GM21526 (cell line): ENCODE measurements around the gene MNS1.
"Not testable (repeated sequence)": the region's sequence is repeated elsewhere in the genome, so short reads cannot be mapped to it uniquely, and the experiment has no call there.

Experiments
- ATAC-seq: cut with Tn5 transposase; IDR thresholded peaks from one replicate; pipeline ENCODE4 v1.9.1; 2021; ENCODE audit warnings: moderate library complexity; ENCODE audit not compliant: unreplicated experiment, low FRiP score

Gene MNS1

GRCh38 chr15:56456229-56456628 is 8.7 kb downstream of the MNS1 start:
- ATAC-seq = no peak

GRCh38 chr15:56454836-56455235 is 10.1 kb downstream of the MNS1 start:
- no peak for ATAC-seq

DNA sequence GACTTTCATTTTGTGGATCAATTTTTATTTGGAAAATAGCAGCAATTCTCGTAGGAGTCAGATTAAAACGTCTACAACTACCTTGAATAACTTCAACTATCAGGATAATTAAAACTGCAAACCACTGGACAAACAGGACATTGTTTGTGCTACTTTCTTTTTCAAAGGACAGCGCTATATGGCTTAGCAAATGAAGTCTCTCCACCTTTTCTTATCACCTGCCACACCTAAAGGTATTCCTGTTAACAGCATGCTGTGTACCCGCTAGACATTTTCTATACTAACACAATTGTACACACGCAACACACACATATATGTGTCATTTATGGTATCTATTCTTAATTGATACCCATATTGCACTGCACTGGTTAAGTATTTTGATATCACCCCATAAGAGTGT is 19.2 kb downstream of the MNS1 start:
- no peak for ATAC-seq

DNA sequence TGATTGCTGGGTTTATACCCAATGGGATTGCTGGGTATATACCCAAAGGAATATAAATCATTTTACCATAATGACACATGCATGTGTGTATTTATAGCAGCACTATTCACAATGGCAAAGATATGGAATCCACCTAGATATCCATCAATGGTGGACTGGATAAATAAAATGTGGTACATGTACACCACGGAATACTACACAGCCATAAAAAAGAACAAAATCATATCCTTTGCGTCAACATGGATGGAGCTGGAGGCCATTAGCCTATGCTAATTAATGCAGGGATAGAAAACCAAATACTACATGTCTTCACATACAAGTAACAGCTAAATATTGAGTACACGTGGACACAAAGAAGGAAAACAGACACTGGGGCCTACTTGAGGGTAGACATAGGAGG is 22.6 kb downstream of the MNS1 start:
- no peak for ATAC-seq

DNA sequence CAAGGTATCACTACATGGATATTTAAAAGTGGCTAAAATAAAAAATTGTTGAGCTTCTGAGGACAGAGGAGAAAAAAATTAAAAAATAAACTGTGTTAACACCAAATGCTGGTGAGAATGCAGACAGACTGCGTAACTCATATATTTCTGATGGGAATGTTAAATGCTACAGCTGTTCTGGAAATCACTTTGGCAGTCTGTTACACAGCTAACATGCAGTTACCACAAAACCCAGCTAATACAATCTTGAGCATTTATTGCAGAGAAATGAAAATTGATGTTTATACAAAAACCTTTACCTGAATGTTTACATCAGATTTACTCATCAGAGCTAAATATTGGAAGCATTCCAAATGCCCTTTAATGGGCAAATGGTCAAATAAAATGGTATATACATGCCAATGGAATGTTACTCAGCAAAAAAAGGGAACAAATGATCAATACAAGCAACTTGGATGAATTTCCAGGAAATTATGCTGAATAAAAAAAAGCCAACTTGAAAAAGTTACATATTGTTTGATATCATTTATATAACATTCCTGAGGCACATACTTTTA is 24.6 kb downstream of the MNS1 start:
- no peak for ATAC-seq

DNA sequence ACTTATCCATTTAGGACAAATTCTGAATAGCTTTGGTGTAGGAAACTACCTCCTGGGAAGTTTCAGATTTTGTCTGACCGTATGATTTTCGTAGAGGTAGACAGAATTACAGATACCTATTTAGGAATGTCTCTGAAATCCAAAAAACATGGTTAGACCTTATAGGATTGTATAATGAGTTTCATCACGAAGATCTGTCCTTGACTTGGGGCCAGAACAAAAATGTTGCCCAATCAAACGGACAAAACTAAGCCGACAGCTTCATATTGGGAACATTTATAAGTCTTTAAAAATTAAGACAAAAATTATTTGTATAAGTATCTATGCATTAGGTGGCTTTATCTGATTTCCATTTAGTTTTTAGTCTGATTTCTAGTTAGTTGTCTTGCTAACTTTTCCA is 32.6 kb downstream of the MNS1 start:
- ATAC-seq = no peak

DNA sequence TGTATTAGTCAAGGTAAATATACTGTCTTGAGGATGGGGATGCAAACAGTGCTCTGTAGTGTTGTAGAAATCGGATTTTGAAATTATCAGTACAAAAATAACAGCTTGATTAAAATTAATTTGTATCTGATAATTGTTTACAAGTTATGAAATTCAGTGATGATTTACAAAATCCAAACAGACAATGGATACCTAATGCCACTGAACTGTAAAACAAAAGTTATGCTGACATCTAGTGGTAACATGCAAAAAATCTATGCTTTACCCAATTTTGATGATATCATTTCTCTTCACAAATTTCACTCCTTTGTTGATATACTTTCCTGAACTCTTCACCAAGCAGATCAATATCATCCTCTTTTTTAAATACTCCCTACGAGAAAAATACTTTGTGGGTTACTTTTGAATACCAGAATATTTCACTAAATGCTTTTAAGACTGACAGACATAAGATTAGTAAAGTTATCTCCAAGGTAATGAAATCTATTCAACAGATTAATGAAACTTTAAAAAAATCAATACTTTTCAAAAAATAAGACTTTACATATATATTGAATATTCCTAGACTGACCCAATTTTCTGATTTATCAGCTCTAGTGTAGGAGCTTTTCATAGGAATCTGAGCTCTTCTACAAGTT is 36.0 kb downstream of the MNS1 start:
- peak; percentile 52 for ATAC-seq

- no peak for ATAC-seq
Measured at GRCh38 chr15:56425976-56426375, 39.0 kb downstream of the MNS1 start.

- no peak for ATAC-seq
Measured at GRCh38 chr15:56425276-56425675, 39.7 kb downstream of the MNS1 start.

DNA sequence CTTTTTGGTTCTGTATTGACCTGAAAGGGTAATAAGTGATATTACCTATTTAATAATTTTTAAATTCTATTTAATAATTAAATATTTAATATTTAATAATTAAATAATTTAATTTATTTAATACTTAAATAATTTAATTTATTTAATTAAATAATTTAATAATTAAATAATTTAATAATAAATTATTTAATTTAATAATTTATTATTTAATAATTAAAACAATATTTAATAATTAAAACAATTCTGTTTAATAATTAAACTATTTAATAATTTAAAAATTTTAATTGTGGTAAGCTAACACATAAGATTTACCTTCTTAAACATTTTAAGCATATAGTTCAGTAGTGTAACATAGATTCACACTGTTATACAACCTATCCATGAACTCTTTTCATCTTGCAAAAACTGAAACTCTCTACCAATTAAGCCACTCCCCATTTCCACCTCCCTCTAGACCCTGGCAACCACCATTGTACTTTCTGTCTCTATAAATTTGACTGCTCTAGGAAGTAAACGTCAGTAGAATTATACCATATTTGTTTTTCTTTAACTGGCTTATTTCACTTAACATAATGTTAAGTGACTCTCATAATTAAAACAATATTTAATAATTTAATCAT is 51.7 kb downstream of the MNS1 start:
- not testable (repeated sequence) for ATAC-seq

GRCh38 chr15:56411122-56411749 is 53.7 kb downstream of the MNS1 start:
- no peak for ATAC-seq

- no peak for ATAC-seq
Measured at GRCh38 chr15:56410721-56411120, 54.2 kb downstream of the MNS1 start.

- ATAC-seq = not testable (repeated sequence)
Measured at GRCh38 chr15:56399209-56399608, 65.7 kb downstream of the MNS1 start.

- not testable (repeated sequence) for ATAC-seq
Measured at GRCh38 chr15:56397325-56397724, 67.6 kb downstream of the MNS1 start.

DNA sequence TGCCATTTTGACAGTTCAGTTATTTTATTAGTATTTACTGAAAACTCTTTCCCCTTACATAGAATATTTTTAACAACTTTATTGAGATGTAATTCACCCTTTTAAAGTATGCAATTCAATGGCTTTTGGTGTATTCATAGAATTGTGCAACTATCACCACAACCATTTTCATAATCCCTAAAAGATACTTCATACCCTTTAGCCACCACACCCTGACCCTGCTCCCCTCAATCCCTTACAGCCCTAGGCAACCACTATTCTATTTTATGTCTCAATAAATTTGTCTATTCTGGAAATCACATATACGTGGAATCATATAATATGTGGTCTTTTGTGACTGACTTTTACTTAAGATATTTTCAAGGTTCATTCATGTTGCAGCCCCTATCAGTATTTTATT is 70.0 kb downstream of the MNS1 start:
- no peak for ATAC-seq

DNA sequence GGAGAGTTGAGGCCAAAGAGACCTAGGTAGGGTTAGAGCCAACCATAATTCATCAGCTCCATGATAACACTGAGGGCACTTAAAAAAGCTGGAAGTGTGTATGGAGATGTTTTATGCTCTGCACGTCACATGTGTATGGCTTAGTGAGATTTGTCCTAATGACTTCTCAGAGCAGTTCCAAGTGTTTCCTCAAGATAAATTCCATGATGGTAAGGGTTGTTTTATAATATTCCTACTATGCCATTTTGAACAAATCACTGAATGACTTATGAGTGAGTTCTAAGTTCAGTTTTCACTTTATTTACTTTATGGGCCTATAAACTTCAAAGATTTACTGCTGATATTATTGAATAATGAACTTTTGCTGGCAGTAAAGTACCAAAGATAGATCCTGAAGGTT is 71.7 kb downstream of the MNS1 start:
- ATAC-seq = no peak

DNA sequence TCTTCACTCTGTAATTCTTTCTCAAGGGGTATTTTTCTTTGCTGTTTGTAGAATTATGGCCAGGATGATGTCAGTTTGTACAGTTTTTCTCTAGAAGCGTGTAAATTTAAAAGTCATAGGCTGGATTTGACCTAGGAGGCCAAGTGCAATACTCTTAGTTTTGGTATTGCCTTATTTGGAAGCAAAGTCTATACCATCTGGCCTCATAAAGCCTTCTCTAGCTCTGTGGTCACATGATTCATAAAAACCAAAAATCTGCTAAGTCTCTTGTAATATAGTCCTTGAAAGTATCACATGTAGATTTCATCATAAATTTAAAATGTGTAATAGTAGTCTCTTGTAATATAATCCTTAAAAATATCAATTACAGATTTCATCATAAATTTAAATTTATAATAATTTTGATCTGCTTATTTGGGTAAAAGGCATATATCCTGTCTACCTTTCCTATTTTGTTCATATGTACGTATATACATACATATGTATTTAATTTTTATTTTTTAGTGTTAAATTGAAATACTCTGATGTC is 74.1 kb downstream of the MNS1 start:
- no peak for ATAC-seq

- no peak for ATAC-seq
Measured at GRCh38 chr15:56385908-56386307, 79.0 kb downstream of the MNS1 start.

DNA sequence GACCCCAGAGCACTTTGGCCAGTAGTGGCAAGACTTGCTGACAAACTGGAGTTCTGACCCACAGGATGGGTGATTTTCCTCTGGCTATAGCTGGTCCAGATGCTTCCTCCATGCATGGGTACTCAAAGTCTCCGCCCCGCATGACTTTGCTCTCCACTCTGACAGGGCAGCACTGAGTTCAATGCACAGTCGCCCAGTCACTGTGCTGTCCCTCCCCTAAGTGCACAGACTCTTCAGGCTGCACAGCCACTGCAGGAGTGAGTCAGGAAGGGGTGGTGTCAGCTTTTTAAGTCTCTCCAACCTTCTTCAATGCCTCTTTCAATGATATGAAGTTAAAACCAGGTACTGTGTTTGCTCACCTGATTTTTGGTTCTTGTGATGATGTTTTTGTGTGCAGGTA is 81.9 kb downstream of the MNS1 start:
- ATAC-seq = no peak
